PC-9 (cell line): ENCODE measurements around the gene MDN1. TPM values are rescaled to one million over a fixed set of nuclear protein-coding genes. Genes with fewer than 3 reads are reported as not detected.

ENCODE experiments used
- BruUV-seq: library from RNA; stranded (reverse); fragments of 400-500 nt; replicated peaks from 2 replicates; lab custom pipeline; 2021; lab: Mats Ljungman, UMichigan
- CTCF ChIA-PET: fragments of 300-600 bp; sonication (Branson Sonifier 250); formaldehyde crosslinking; loops from one replicate; lab custom pipeline; 2022; ENCODE audit warnings: antibody characterized with exemption; lab: Charles Lee
- POLR2A ChIA-PET: fragments of 300-600 bp; sonication (Branson Sonifier 250); formaldehyde crosslinking; loops from one replicate; lab custom pipeline; 2022; ENCODE audit warnings: antibody characterized with exemption; ENCODE audit not compliant: unreplicated experiment; lab: Charles Lee
- DNase-seq, 2 experiments: peaks; one replicate each; pipeline versions ENCODE4 v3.0.0 to v3.0.0-alpha.2; 2015 to 2022; ENCODE audit warnings: mixed read lengths in 1 of 2
- H2AFZ ChIP-seq: fragments of 200-600 bp; sonication (generic); 2 replicates; pipeline ENCODE4 v1.8.1; 2017; ENCODE audit warnings: antibody characterized with exemption
- H3F3A ChIP-seq: fragments of 200-600 bp; sonication (generic); 2 replicates; pipeline ENCODE4 v1.8.1; 2017; ENCODE audit warnings: antibody characterized with exemption, mild to moderate bottlenecking, low read depth; ENCODE audit not compliant: insufficient read depth
- H3K27ac ChIP-seq: fragments of 200-600 bp; sonication (generic); 2 replicates; pipeline ENCODE4 v1.6.1; 2016; ENCODE audit warnings: mixed run types
- H3K27me3 ChIP-seq: fragments of 200-600 bp; sonication (generic); 2 replicates; pipeline ENCODE4 v1.6.1; 2016; ENCODE audit warnings: low read depth, mixed run types; ENCODE audit not compliant: insufficient read depth
- H3K36me3 ChIP-seq: fragments of 200-600 bp; sonication (generic); 2 replicates; pipeline ENCODE4 v1.6.1; 2016; ENCODE audit warnings: low read depth, mixed run types
- H3K4me1 ChIP-seq: fragments of 200-600 bp; sonication (generic); replicated peaks from 2 replicates; pipeline ENCODE4 v1.6.1; 2016; ENCODE audit warnings: mixed run types; ENCODE audit not compliant: insufficient read depth
- H3K4me2 ChIP-seq: fragments of 200-600 bp; sonication (generic); 2 replicates; pipeline ENCODE4 v1.6.1; 2017; ENCODE audit warnings: mixed run types
- H3K4me3 ChIP-seq: fragments of 200-600 bp; sonication (generic); 2 replicates; pipeline ENCODE4 v1.6.1; 2016; ENCODE audit warnings: mixed run types
- H3K79me2 ChIP-seq: fragments of 200-600 bp; sonication (generic); 2 replicates; pipeline ENCODE4 v1.6.1; 2017; ENCODE audit warnings: low read depth, mixed run types
- H3K9me2 ChIP-seq: fragments of 200-600 bp; sonication (generic); 2 replicates; pipeline ENCODE4 v1.8.1; 2017; ENCODE audit warnings: mild to moderate bottlenecking; ENCODE audit not compliant: insufficient read depth
- H3K9me3 ChIP-seq: fragments of 200-600 bp; sonication (generic); 2 replicates; pipeline ENCODE4 v1.8.1; 2016; ENCODE audit warnings: low read depth; ENCODE audit not compliant: insufficient read depth
- H4K20me1 ChIP-seq: fragments of 200-600 bp; sonication (generic); 2 replicates; pipeline ENCODE4 v1.8.1; 2017; ENCODE audit not compliant: insufficient read depth
- CTCF ChIP-seq: fragments of 200-600 bp; sonication (generic); conservative IDR thresholded peaks from 2 replicates; pipeline ENCODE4 v1.6.1; 2017; ENCODE audit warnings: mixed run types, antibody characterized with exemption, mild to moderate bottlenecking, moderate library complexity
- EZH2 ChIP-seq: fragments of 200-600 bp; sonication (generic); IDR thresholded peaks from 2 replicates; pipeline ENCODE4 v1.8.0; 2017; ENCODE audit warnings: antibody characterized with exemption, low read depth
- intact Hi-C: fragments of 100-400 bp; cut with micrococcal nuclease; formaldehyde crosslinking; loops from one replicate; pipeline ENCODE4 v1.10.0; 2022; ENCODE audit not compliant: unreplicated experiment
- total RNA-seq: library from RNA; stranded (reverse); gene quantifications from 2 replicates; pipeline ENCODE4 v1.2.3, GENCODE V29; 2021

MDN1 gene
- total RNA-seq, 1 experiment from 2014 or later, result 38.6 TPM

- no peak overlapping the region for H3K4me2 ChIP-seq
- H3K27ac ChIP-seq, result no peak overlapping the region
- no peaks in the 10 kb centered on the region for H3K9me2 ChIP-seq
- H2AFZ ChIP-seq, result no peak overlapping the region
- peaks cover 4% of the 10 kb centered on the region for H3K9me3 ChIP-seq
- peaks cover 3% of the 10 kb centered on the region; the same call in 1 of the 2 replicates for H3K36me3 ChIP-seq
- H3K4me1 ChIP-seq, result no peaks in the 10 kb centered on the region
- no peaks in the 10 kb centered on the region for H4K20me1 ChIP-seq
- no peak for DNase-seq
- CTCF ChIA-PET, result no interaction called here
- no TSS peak for BruUV-seq
- POLR2A ChIA-PET, result no interaction called here
- no peaks in the 10 kb centered on the region for H3F3A ChIP-seq
- no peaks in the 10 kb centered on the region for H3K27me3 ChIP-seq
- no peaks in the 10 kb centered on the region for H3K79me2 ChIP-seq
- intact Hi-C loops, result loop anchor here (1.0 kb wide), 1 partner anchor 11 kb away; no protein-coding TSS in a partner anchor
- H3K4me3 ChIP-seq, result no peak overlapping the region
- TF ChIP-seq EZH2 (no peak), CTCF (no peak)
Measured at GRCh38 chr6:89862698-89863097, 43.1 kb upstream of the MDN1 start.

- POLR2A ChIA-PET, result no interaction called here
- Histone ChIP-seq H3K79me2 (no peaks in the 10 kb centered on the region), H3F3A (no peaks in the 10 kb centered on the region), H3K27me3 (no peaks in the 10 kb centered on the region), H3K36me3 (peaks cover 3% of the 10 kb centered on the region; the same call in 1 of the 2 replicates), H3K9me2 (no peaks in the 10 kb centered on the region), H3K4me1 (no peaks in the 10 kb centered on the region), H3K4me2 (no peak overlapping the region), H3K27ac (no peak overlapping the region), H2AFZ (no peak overlapping the region), H3K9me3 (peaks cover 4% of the 10 kb centered on the region), H4K20me1 (no peaks in the 10 kb centered on the region), H3K4me3 (no peak overlapping the region)
- intact Hi-C loops, result loop anchor here (1.0 kb wide), 1 partner anchor 11 kb away; no protein-coding TSS in a partner anchor
- TF ChIP-seq EZH2, result no peak
- TF ChIP-seq CTCF, result no peak
- BruUV-seq, result no TSS peak
- DNase-seq, result no peak
- CTCF ChIA-PET, result no interaction called here
Measured at GRCh38 chr6:89862273-89862672, 42.7 kb upstream of the MDN1 start.

- POLR2A ChIA-PET, result no interaction called here
- Histone ChIP-seq H3K36me3 (no peaks in the 10 kb centered on the region), H3K79me2 (no peaks in the 10 kb centered on the region), H3K4me2 (no peak overlapping the region), H3K27ac (no peak overlapping the region), H3F3A (no peaks in the 10 kb centered on the region), H3K4me3 (no peak overlapping the region), H3K4me1 (no peaks in the 10 kb centered on the region), H3K9me2 (no peaks in the 10 kb centered on the region), H3K9me3 (no peaks in the 10 kb centered on the region), H4K20me1 (no peaks in the 10 kb centered on the region), H2AFZ (no peak overlapping the region), H3K27me3 (no peaks in the 10 kb centered on the region)
- BruUV-seq, result no TSS peak
- TF ChIP-seq CTCF (no peak), EZH2 (no peak)
- no peak for DNase-seq
- CTCF ChIA-PET, result no interaction called here
- intact Hi-C loops, result no loop called here
Measured at GRCh38 chr6:89859744-89860143, 40.1 kb upstream of the MDN1 start.
